ENCODE measurements around the gene ZMAT3.
"Not testable (repeated sequence)": the region's sequence is repeated elsewhere in the genome, so short reads cannot be mapped to it uniquely, and the experiment has no call there.

ZMAT3 gene

GRCh38 chr3:179067839-179068238 lies 3.8 kb downstream of the ZMAT3 start:
- no peak for DNase-seq

- no peak for DNase-seq
These were observed 4.3 kb downstream of the ZMAT3 start for GRCh38 chr3:179067291-179067690.

- DNase-seq: no peak
These were observed 7.6 kb downstream of the ZMAT3 start for GRCh38 chr3:179063945-179064560.

- no peak for DNase-seq
These were observed 15.3 kb downstream of the ZMAT3 start for GRCh38 chr3:179056326-179056725.

- DNase-seq: not testable (repeated sequence)
These were observed 17.0 kb downstream of the ZMAT3 start for GRCh38 chr3:179054565-179054964.

- DNase-seq: no peak
These were observed 24.9 kb downstream of the ZMAT3 start for GRCh38 chr3:179046497-179047353.

- no peak for DNase-seq
These were observed 25.7 kb downstream of the ZMAT3 start for GRCh38 chr3:179045719-179046402.

- not testable (repeated sequence) for DNase-seq
These were observed 32.7 kb downstream of the ZMAT3 start for GRCh38 chr3:179038899-179039251.

GRCh38 chr3:179038216-179038898 lies 33.3 kb downstream of the ZMAT3 start:
- no peak for DNase-seq

- DNase-seq: no peak
These were observed 34.3 kb downstream of the ZMAT3 start for GRCh38 chr3:179037351-179037750.

GRCh38 chr3:179036626-179037300 lies 34.8 kb downstream of the ZMAT3 start:
- no peak for DNase-seq

GRCh38 chr3:179036226-179036625 lies 35.4 kb downstream of the ZMAT3 start:
- no peak for DNase-seq

GRCh38 chr3:179035232-179035631 lies 36.4 kb downstream of the ZMAT3 start:
- no peak for DNase-seq

GRCh38 chr3:179033304-179033657 lies 38.3 kb downstream of the ZMAT3 start:
- not testable (repeated sequence) for DNase-seq

GRCh38 chr3:179032454-179033303 lies 38.9 kb downstream of the ZMAT3 start:
- DNase-seq: not testable (repeated sequence)

GRCh38 chr3:179029096-179029495 lies 42.5 kb downstream of the ZMAT3 start:
- DNase-seq: no peak

- DNase-seq: no peak
These were observed 43.2 kb downstream of the ZMAT3 start for GRCh38 chr3:179028408-179028807.

- DNase-seq: no peak
These were observed 44.2 kb downstream of the ZMAT3 start for GRCh38 chr3:179027326-179027900.

GRCh38 chr3:179026636-179027035 lies 45.0 kb downstream of the ZMAT3 start:
- no peak for DNase-seq

- DNase-seq: no peak
These were observed 50.3 kb downstream of the ZMAT3 start for GRCh38 chr3:179021119-179021903.

GRCh38 chr3:179020112-179020511 lies 51.5 kb downstream of the ZMAT3 start:
- no peak for DNase-seq
